PC-3 (cell line): ENCODE results near the gene FN1. TPM values are rescaled to one million over a fixed set of nuclear protein-coding genes. Genes with fewer than 3 reads are reported as not detected.

Experiments
- ATAC-seq: fragments of 200-7000 bp; cut with Tn5 transposase; 2 replicates; pipeline ENCODE4 v1.9.1; 2020; ENCODE audit warnings: mild to moderate bottlenecking, moderate library complexity
- BruUV-seq: library from RNA; stranded (reverse); fragments of 400-500 nt; replicated peaks from 2 replicates; lab custom pipeline; 2021; lab: Mats Ljungman, UMichigan
- CTCF ChIA-PET: fragments of 300-600 bp; sonication (Branson Sonifier 250); formaldehyde crosslinking; loops from one replicate; lab custom pipeline; 2022; ENCODE audit warnings: antibody characterized with exemption; lab: Charles Lee
- POLR2A ChIA-PET: fragments of 300-600 bp; sonication (Branson Sonifier 250); formaldehyde crosslinking; loops from one replicate; lab custom pipeline; 2022; ENCODE audit warnings: antibody characterized with exemption; ENCODE audit not compliant: unreplicated experiment; lab: Charles Lee
- DNase-seq: peaks from one replicate; pipeline ENCODE4 v3.0.0-alpha.2; 2015
- H2AFZ ChIP-seq: fragments of 300-600 bp; sonication (generic); 2 replicates; pipeline ENCODE4 v1.6.0; 2016; ENCODE audit warnings: antibody characterized with exemption, low read length
- H3F3A ChIP-seq: fragments of 300-600 bp; sonication (generic); one replicate; pipeline ENCODE4 v1.6.0; 2017; ENCODE audit warnings: antibody characterized with exemption, low read length, control low read depth, mild to moderate bottlenecking; ENCODE audit not compliant: unreplicated experiment
- H3K27ac ChIP-seq: fragments of 300-600 bp; sonication (generic); 2 replicates; pipeline ENCODE4 v1.5.1; 2016; ENCODE audit warnings: mild to moderate bottlenecking, low read length
- H3K27me3 ChIP-seq: fragments of 300-600 bp; sonication (generic); 2 replicates; pipeline ENCODE4 v1.6.1; 2016; ENCODE audit warnings: low read length, mixed read lengths
- H3K36me3 ChIP-seq: fragments of 300-600 bp; sonication (generic); 2 replicates; pipeline ENCODE4 v1.6.1; 2016; ENCODE audit warnings: low read depth, mixed run types, low read length, mixed read lengths
- H3K4me1 ChIP-seq: fragments of 300-600 bp; sonication (generic); 2 replicates; pipeline ENCODE4 v1.5.1; 2016; ENCODE audit warnings: low read length; ENCODE audit not compliant: insufficient read depth
- H3K4me2 ChIP-seq: fragments of 300-600 bp; sonication (generic); 2 replicates; pipeline ENCODE4 v1.6.0; 2016; ENCODE audit warnings: low read length
- H3K4me3 ChIP-seq: fragments of 300-600 bp; sonication (generic); 2 replicates; pipeline ENCODE4 v1.5.1; 2016; ENCODE audit warnings: mild to moderate bottlenecking, low read length, mixed read lengths
- H3K79me2 ChIP-seq: fragments of 300-600 bp; sonication (generic); 2 replicates; pipeline ENCODE4 v1.6.1; 2017; ENCODE audit warnings: low read length, mixed read lengths
- H3K9ac ChIP-seq: fragments of 300-600 bp; sonication (generic); 2 replicates; pipeline ENCODE4 v1.6.0; 2016; ENCODE audit warnings: mild to moderate bottlenecking, low read length
- H3K9me2 ChIP-seq: fragments of 300-600 bp; sonication (generic); replicated peaks from 2 replicates; pipeline ENCODE4 v1.6.1; 2016; ENCODE audit warnings: mixed run types, low read length, mixed read lengths
- H3K9me3 ChIP-seq: fragments of 300-600 bp; sonication (generic); 2 replicates; pipeline ENCODE4 v1.6.1; 2016; ENCODE audit warnings: low read length, mixed read lengths
- H4K20me1 ChIP-seq: fragments of 300-600 bp; sonication (generic); 2 replicates; pipeline ENCODE4 v1.6.1; 2016; ENCODE audit warnings: low read length, mixed read lengths
- EZH2 ChIP-seq: fragments of 300-600 bp; sonication (generic); IDR thresholded peaks from one replicate; pipeline ENCODE4 v1.6.1; 2017; ENCODE audit warnings: antibody characterized with exemption, mild to moderate bottlenecking, low read length; ENCODE audit not compliant: unreplicated experiment
- EZH2phosphoT487 ChIP-seq: fragments of 300-600 bp; sonication (generic); IDR thresholded peaks from 2 replicates; pipeline ENCODE4 v1.6.1; 2018; ENCODE audit warnings: mild to moderate bottlenecking, antibody characterized with exemption, low read length, borderline replicate concordance
- intact Hi-C: fragments of 100-400 bp; cut with micrococcal nuclease; formaldehyde crosslinking; loops from 2 replicates; pipeline ENCODE4 v1.9.0; 2023
- total RNA-seq: library from RNA; depleted of rRNA; stranded (reverse); fragments of >200 nt; gene quantifications from 2 replicates; pipeline ENCODE4 v1.2.3, GENCODE V29; 2014
- TF ChIP-seq, protein P1 (sequence below): fragments of 300-600 bp; sonication (generic); conservative IDR thresholded peaks from 2 replicates; pipeline ENCODE4 v1.5.1; 2017; ENCODE audit warnings: antibody characterized with exemption, low read depth, mild to moderate bottlenecking, low read length

Gene FN1
- total RNA-seq, 1 experiment from 2014 or later = 220 TPM

DNA sequence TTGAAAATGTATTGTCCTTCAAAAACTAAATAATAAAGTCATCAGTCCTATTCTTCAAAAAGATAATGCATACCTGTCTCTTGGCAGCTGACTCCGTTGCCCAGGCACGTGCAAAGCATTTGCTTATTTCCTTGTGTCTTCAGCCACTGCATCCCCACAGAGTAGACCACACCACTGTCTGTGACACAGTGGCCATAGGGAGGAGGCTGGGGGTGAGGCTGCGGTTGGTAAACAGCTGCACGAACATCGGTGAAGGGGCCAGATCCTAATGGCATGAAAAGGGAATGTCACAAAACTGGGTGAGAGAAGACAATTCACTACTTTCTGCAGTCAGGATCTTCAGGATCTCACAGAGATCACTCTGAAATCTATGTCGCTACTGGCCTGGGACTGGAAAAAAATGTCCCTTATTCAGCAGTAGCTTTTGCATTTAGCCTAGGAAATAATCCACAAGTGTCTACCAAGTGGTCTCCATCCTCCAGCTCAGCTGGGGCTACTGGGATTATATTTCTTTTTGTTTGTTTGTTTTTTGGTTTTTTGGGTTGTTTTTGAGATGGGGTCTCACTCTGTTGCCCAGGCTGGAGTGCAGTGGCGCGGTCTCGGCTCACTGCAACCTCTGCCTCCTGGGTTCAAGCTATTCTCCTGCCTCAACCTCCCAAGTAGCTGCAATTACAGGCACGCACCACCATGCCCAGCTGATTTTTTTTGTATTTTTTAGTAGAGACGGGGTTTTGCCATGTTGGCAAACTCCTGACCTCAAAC, 10.7 kb downstream of the FN1 start:
- H4K20me1 ChIP-seq = no peaks in the 10 kb centered on the region
- POLR2A ChIA-PET = interaction anchor here (0.8 kb wide), 1 partner anchor 66 kb away, joined by 4 read pairs; no protein-coding TSS in a partner anchor
- no peaks in the 10 kb centered on the region for H3K79me2 ChIP-seq

DNA sequence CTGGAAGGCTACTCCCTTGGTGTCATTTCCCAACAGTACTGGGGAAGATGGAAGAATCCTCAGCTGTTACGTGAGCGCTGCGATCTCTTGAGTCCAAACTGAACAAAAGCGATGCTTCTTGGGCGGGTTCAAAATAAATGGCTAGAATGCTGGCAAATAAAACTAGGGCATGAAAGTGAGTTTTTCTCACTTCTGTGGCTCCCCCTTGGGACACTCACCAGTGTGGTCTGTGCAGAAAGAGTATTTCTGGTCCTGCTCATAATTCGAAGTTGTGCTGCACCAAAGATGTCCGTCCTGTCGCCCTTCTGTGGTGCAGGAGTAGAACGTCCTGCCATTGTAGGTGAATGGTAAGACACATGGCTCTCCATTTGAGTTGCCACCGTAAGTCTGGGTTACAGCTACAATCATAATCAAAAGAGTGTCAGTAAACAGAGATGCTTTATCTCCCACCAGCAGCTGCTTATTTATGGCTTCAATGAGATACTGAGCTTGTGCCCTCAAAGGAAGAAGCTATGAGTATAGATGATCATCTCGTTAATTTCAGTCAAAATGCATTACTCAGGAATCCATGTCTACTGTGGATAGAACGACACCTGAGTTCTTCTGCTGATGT, 11.8 kb downstream of the FN1 start:
- ATAC-seq = no peak
- POLR2A ChIA-PET = interaction anchor here (0.8 kb wide), 1 partner anchor 65 kb away, joined by 4 read pairs; no protein-coding TSS in a partner anchor
- Histone ChIP-seq H3K4me3 (no peak overlapping the region), H3K27ac (no peak overlapping the region), H3K79me2 (no peaks in the 10 kb centered on the region), H3F3A (no peaks in the 10 kb centered on the region), H3K36me3 (peaks cover 47% of the 10 kb centered on the region), H3K4me1 (peaks cover 4% of the 10 kb centered on the region), H3K9me3 (no peaks in the 10 kb centered on the region), H4K20me1 (no peaks in the 10 kb centered on the region), H3K9me2 (no peaks in the 10 kb centered on the region), H3K27me3 (no peaks in the 10 kb centered on the region), H3K4me2 (no peak overlapping the region), H2AFZ (no peak overlapping the region), H3K9ac (no peak overlapping the region)
- no peak for DNase-seq
- intact Hi-C loops = loop anchor here (1.0 kb wide), 1 partner anchor 25 kb away; no protein-coding TSS in a partner anchor
- TF ChIP-seq EZH2 (no peak), EZH2phosphoT487 (no peak)
- TF ChIP-seq, protein P1, sequence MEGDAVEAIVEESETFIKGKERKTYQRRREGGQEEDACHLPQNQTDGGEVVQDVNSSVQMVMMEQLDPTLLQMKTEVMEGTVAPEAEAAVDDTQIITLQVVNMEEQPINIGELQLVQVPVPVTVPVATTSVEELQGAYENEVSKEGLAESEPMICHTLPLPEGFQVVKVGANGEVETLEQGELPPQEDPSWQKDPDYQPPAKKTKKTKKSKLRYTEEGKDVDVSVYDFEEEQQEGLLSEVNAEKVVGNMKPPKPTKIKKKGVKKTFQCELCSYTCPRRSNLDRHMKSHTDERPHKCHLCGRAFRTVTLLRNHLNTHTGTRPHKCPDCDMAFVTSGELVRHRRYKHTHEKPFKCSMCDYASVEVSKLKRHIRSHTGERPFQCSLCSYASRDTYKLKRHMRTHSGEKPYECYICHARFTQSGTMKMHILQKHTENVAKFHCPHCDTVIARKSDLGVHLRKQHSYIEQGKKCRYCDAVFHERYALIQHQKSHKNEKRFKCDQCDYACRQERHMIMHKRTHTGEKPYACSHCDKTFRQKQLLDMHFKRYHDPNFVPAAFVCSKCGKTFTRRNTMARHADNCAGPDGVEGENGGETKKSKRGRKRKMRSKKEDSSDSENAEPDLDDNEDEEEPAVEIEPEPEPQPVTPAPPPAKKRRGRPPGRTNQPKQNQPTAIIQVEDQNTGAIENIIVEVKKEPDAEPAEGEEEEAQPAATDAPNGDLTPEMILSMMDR = no peak
- CTCF ChIA-PET = no interaction called here
- BruUV-seq = no TSS peak

More for the DNA sequence above, 10.7 kb downstream of the FN1 start:
- H2AFZ ChIP-seq = no peak overlapping the region
- no TSS peak for BruUV-seq
- H3F3A ChIP-seq = no peaks in the 10 kb centered on the region
- DNase-seq (no peak), ATAC-seq (no peak)
- CTCF ChIA-PET = no interaction called here
- TF ChIP-seq, protein P1 = no peak
- no peak for TF ChIP-seq EZH2phosphoT487
- H3K4me1 ChIP-seq = no peaks in the 10 kb centered on the region
- no peak overlapping the region for H3K9ac ChIP-seq
- no peaks in the 10 kb centered on the region for H3K9me3 ChIP-seq
- H3K27me3 ChIP-seq = no peaks in the 10 kb centered on the region
- H3K36me3 ChIP-seq = peaks cover 54% of the 10 kb centered on the region
- H3K4me2 ChIP-seq = no peak overlapping the region
- no peak overlapping the region for H3K27ac ChIP-seq
- no peaks in the 10 kb centered on the region for H3K9me2 ChIP-seq
- intact Hi-C loops = no loop called here
- no peak overlapping the region for H3K4me3 ChIP-seq

DNA sequence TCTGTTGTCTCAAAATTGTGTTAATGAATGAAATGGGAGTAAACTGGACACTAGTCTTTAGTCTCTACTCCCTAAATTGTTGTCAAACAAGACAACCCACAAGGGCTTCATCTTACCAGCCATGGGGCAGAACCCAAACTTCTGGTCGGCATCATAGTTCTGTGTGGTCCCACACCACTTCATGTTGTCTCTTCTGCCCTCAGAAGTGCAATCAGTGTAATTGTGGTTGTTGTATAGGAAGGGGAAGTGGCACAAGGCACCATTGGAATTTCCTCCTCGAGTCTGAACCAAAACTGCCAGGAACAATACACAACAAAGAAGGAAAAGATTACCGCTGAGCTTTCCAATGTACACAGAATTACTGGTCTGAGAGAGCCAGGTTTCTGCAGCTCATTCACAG, 12.6 kb downstream of the FN1 start:
- ChIA-PET CTCF (no interaction called here), POLR2A (interaction anchor here (0.7 kb wide), 1 partner anchor 13 kb away, joined by 3 read pairs; no protein-coding TSS in a partner anchor)
- Histone ChIP-seq H3K4me3 (no peak overlapping the region), H3K4me1 (peaks cover 11% of the 10 kb centered on the region), H3K9me3 (no peaks in the 10 kb centered on the region), H3K79me2 (no peaks in the 10 kb centered on the region), H3K36me3 (peaks cover 55% of the 10 kb centered on the region), H3K9me2 (no peaks in the 10 kb centered on the region), H3K4me2 (no peak overlapping the region), H3K27me3 (no peaks in the 10 kb centered on the region), H4K20me1 (no peaks in the 10 kb centered on the region), H2AFZ (no peak overlapping the region), H3F3A (no peaks in the 10 kb centered on the region), H3K9ac (no peak overlapping the region), H3K27ac (no peak overlapping the region)
- DNase-seq = no peak
- TF ChIP-seq, protein P1 = no peak
- no peak for TF ChIP-seq EZH2phosphoT487
- no peak for TF ChIP-seq EZH2
- no peak for ATAC-seq
- BruUV-seq = no TSS peak
- intact Hi-C loops = no loop called here
